GM12875 (cell line): Measurements from ENCODE around the gene DSP.

Experiments used
- H3K4me3 ChIP-seq: one replicate; pipeline ENCODE4 v1.5.1; 2011; ENCODE audit warnings: low read depth, low read length, control low read depth
- CTCF ChIP-seq: IDR thresholded peaks from 2 replicates; pipeline ENCODE4 v1.5.1; 2011; ENCODE audit warnings: low read depth, mild to moderate bottlenecking, control low read depth, inconsistent platforms, low read length, moderate library complexity, borderline replicate concordance; ENCODE audit not compliant: insufficient read depth

Gene DSP

GRCh38 chr6:7580537-7580926 lies 39.1 kb downstream of the DSP start:
- no peak overlapping the region for H3K4me3 ChIP-seq
- no peak for TF ChIP-seq CTCF

GRCh38 chr6:7580927-7581618 lies 39.6 kb downstream of the DSP start:
- H3K4me3 ChIP-seq = no peak overlapping the region
- TF ChIP-seq CTCF = no peak

GRCh38 chr6:7585287-7585930 lies 43.9 kb downstream of the DSP start:
- no peak overlapping the region for H3K4me3 ChIP-seq
- TF ChIP-seq CTCF = no peak

GRCh38 chr6:7587631-7588100 lies 46.2 kb downstream of the DSP start:
- H3K4me3 ChIP-seq = no peak overlapping the region
- TF ChIP-seq CTCF = no peak

GRCh38 chr6:7588506-7588905 lies 47.0 kb downstream of the DSP start:
- no peak for TF ChIP-seq CTCF
- H3K4me3 ChIP-seq = no peak overlapping the region

GRCh38 chr6:7589221-7589620 lies 47.8 kb downstream of the DSP start:
- no peak for TF ChIP-seq CTCF
- H3K4me3 ChIP-seq = no peak overlapping the region
